HG03280 (cell line): ENCODE data around the gene WFDC11.

ENCODE experiments used
- ATAC-seq: cut with Tn5 transposase; IDR thresholded peaks from one replicate; pipeline ENCODE4 v1.9.1; 2021; ENCODE audit warnings: mild to moderate bottlenecking, moderate library complexity; ENCODE audit not compliant: unreplicated experiment

The WFDC11 gene

DNA sequence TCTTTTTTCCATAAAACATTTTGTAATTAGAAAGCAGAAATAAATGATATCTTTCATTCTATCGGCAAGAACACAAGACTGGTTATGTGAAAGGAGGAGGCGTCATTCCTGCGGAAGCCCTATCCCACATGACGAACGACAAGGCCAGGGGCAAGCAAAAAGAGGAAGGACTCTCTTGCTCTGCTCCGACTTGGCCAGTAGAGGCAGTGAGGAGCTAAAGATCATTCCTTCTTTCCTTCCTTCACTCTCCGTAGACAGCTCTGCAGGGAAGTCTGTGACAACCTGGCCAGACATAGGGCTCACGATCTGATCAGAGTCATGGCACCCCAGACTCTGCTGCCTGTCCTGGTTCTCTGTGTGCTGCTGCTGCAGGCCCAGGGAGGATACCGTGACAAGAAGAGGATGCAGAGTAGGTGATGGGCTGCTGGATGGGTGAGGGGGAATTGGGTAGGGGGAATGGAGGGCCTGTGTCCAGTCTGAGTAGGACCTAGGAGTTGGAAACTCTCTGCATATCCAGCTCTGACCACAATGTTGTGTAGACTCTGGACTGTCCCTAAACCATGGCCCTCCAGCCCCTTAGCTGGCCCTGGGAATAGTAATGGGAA lies 40.4 kb downstream of the WFDC11 start, which contains the start of gene WFDC10A:
TSS of gene WFDC10A (plus strand) at position 244 of the 605 bp plus-strand sequence. CDS start at position 319, 75 bp downstream.
- ATAC-seq: no peak

DNA sequence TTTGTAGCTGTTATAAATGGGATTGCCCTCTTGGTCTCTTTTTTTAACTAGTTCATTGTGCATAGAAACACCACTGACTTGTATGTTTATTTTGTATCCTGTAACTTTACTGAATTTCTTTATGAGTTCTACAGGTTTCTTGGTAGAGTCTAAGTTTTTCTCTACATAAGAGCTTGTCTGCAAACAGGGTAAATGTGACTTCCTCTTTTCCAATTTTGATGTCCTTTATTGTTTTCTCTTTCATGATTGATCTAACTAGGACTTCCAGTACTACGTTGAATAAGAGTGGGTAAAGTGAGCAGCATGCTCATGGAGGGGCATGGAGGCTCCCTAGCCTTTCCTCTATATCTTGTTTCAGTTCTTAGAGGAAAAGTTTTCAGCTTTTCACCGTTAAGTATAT lies 43.5 kb downstream of the WFDC11 start:
- no peak for ATAC-seq

DNA sequence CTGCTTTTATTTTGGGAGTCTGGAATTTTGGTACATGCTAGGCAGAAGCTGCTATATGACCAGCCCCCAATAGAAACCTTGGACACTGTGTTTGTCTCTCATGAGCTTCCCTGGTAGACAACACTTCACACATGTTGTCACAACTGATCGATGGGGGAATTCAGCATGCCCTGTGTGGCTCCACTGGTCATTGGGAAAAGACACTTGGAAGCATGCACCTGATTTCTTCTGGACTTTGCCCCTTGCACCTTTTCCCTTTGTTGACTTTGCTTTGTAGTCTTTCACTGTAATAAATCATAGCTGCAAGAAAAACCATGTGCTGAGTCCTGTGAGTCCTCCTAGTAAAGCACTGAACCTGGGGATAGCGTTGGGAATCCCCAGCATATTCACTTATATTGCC lies 48.4 kb downstream of the WFDC11 start:
- no peak for ATAC-seq

DNA sequence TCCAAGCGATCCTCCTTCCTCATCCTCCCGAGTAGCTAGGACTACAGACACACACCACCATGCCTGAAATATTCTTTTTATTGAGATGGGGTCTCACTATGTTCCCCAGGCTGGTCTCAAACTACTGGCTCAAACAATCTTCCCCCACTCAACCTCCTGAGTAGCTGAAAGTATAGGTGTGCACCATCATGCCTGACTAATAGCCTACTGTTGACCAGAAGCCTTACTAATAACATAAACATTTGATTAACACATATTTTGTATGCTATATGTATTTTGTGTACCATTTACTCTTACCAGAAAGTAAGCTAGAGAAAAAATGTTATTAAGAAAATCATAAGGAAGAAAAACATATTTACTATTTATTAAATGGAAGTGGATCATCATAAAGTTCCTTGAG lies 52.4 kb downstream of the WFDC11 start:
- ATAC-seq: no peak

DNA sequence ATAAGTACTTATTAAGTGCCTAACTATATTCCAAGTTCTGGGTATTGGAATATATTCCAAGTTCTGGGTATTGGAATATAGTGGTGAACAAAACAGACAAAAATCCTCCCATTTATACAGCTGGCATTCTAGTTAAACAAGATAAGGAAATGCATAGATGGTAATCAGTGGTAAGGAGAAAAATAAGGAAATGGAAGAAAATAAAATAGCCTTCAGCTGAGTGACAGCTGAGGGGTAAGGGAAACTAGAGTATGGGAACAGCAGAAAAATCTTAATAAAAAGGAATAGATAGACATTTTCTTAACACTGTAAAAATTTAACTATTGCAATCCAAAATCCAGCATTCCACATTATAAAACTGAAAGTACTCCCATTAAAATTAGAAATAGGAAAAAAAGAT lies 57.7 kb downstream of the WFDC11 start:
- no peak for ATAC-seq

DNA sequence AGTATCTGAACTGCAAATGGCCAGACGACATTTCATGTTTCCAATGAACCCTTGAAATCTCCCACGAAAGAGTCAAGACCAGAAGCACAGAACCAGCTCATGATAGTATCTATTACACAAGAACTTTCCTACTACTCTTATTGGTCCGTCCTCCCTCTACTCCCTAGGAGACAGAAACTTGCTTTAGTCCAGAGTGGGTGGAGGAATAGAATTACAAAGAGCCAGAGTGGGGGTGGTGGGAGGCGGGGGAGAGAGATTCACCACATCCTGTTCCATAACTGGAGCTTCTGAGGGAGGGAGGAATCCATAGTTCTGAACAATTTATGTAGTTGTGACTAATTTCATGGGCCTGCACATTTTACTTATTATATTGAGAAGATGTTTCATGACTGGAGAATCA lies 59.0 kb downstream of the WFDC11 start:
- ATAC-seq: no peak

DNA sequence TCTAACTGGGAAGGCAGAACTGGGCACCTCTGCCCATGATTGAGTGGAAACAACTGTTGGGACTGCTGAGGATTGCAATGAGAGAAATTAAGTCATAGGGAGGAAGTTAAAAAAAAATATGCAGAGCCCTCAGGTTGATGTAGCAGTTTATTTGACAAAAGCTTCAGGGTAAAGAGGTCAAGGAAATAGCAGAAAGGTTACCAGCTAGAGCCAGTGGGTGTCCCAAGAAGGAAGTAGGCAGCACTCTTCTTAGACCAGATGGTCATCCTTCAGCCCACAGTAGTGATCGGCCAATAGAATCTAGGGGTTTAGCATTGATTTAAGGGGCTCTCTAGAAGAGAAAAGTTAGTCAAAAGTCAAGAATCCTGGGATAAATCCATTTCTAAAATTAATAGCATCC lies 62.2 kb downstream of the WFDC11 start:
- no peak for ATAC-seq
